Mononuclear cell (primary cell): ENCODE data around the gene CD1E. TPM values are rescaled to one million over a fixed set of nuclear protein-coding genes. Genes with fewer than 3 reads are reported as not detected.

Experiments
- H3K27me3 ChIP-seq: 2 replicates; pipeline ENCODE4 v1.6.0; 2011; ENCODE audit warnings: low read length, control low read depth; ENCODE audit not compliant: insufficient read depth
- H3K4me1 ChIP-seq: 2 replicates; pipeline ENCODE4 v1.5.1; 2011; ENCODE audit warnings: mild to moderate bottlenecking, low read length, control low read depth; ENCODE audit not compliant: insufficient read depth
- H3K4me3 ChIP-seq: 2 replicates; pipeline ENCODE4 v1.5.1; 2011; ENCODE audit warnings: mild to moderate bottlenecking, low read length, moderate library complexity
- H3K9me3 ChIP-seq: 2 replicates; pipeline ENCODE4 v1.5.1; 2011; ENCODE audit warnings: low read depth, mild to moderate bottlenecking, control low read depth, low read length
- total RNA-seq: library from RNA; depleted of rRNA; stranded (reverse); fragments of >200 nt; gene quantifications from one replicate; pipeline ENCODE4 v1.2.3, GENCODE V29; 2012

The CD1E gene
- 0.52 TPM for total RNA-seq

GRCh38 chr1:158353303-158354075 is at the start of gene CD1E:
CD1E (plus strand) TSS chr1:158353894; CDS start chr1:158353989, 95 bp downstream.
- H3K4me3 ChIP-seq: no peak within 1 kb of the TSS
- peaks cover 10% of the 10 kb centered on the region for H3K4me1 ChIP-seq
- no peaks in the 10 kb centered on the region for H3K9me3 ChIP-seq
- no peaks in the 10 kb centered on the region for H3K27me3 ChIP-seq

- Histone ChIP-seq H3K9me3 (no peaks in the 10 kb centered on the region), H3K4me1 (no peaks in the 10 kb centered on the region), H3K27me3 (no peaks in the 10 kb centered on the region), H3K4me3 (no peak overlapping the region)
These were observed 43.1 kb upstream of the CD1E start for GRCh38 chr1:158310623-158311022.

- no peak overlapping the region for H3K4me3 ChIP-seq
- H3K9me3 ChIP-seq: no peaks in the 10 kb centered on the region
- H3K4me1 ChIP-seq: no peaks in the 10 kb centered on the region
- no peaks in the 10 kb centered on the region for H3K27me3 ChIP-seq
These were observed 42.6 kb upstream of the CD1E start for GRCh38 chr1:158311066-158311465.

- H3K27me3 ChIP-seq: peaks cover 3% of the 10 kb centered on the region
- H3K4me1 ChIP-seq: peaks cover 21% of the 10 kb centered on the region
- H3K4me3 ChIP-seq: no peak overlapping the region
- no peaks in the 10 kb centered on the region for H3K9me3 ChIP-seq
These were observed 29.8 kb upstream of the CD1E start for GRCh38 chr1:158323866-158324265.

GRCh38 chr1:158324395-158324794 is 29.3 kb upstream of the CD1E start:
- Histone ChIP-seq H3K27me3 (peaks cover 3% of the 10 kb centered on the region), H3K4me1 (peaks cover 26% of the 10 kb centered on the region), H3K4me3 (no peak overlapping the region), H3K9me3 (no peaks in the 10 kb centered on the region)

- H3K9me3 ChIP-seq: no peaks in the 10 kb centered on the region
- no peaks in the 10 kb centered on the region for H3K27me3 ChIP-seq
- peaks cover 40% of the 10 kb centered on the region for H3K4me1 ChIP-seq
- no peak overlapping the region for H3K4me3 ChIP-seq
These were observed 26.2 kb upstream of the CD1E start for GRCh38 chr1:158327481-158327880.

GRCh38 chr1:158328426-158328825 is 25.3 kb upstream of the CD1E start:
- H3K27me3 ChIP-seq: no peaks in the 10 kb centered on the region
- peaks cover 46% of the 10 kb centered on the region for H3K4me1 ChIP-seq
- no peaks in the 10 kb centered on the region for H3K9me3 ChIP-seq
- no peak overlapping the region for H3K4me3 ChIP-seq

- Histone ChIP-seq H3K4me1 (peaks cover 45% of the 10 kb centered on the region), H3K9me3 (no peaks in the 10 kb centered on the region), H3K27me3 (no peaks in the 10 kb centered on the region), H3K4me3 (no peak overlapping the region)
These were observed 24.4 kb upstream of the CD1E start for GRCh38 chr1:158329300-158329699.

GRCh38 chr1:158329733-158330132 is 24.0 kb upstream of the CD1E start:
- Histone ChIP-seq H3K4me1 (peaks cover 45% of the 10 kb centered on the region), H3K9me3 (no peaks in the 10 kb centered on the region), H3K4me3 (no peak overlapping the region), H3K27me3 (no peaks in the 10 kb centered on the region)

GRCh38 chr1:158330391-158331105 is 23.1 kb upstream of the CD1E start:
- Histone ChIP-seq H3K27me3 (no peaks in the 10 kb centered on the region), H3K4me3 (no peak overlapping the region), H3K4me1 (peaks cover 45% of the 10 kb centered on the region), H3K9me3 (no peaks in the 10 kb centered on the region)

GRCh38 chr1:158331106-158331425 is 22.6 kb upstream of the CD1E start:
- Histone ChIP-seq H3K9me3 (no peaks in the 10 kb centered on the region), H3K4me1 (peaks cover 45% of the 10 kb centered on the region), H3K27me3 (no peaks in the 10 kb centered on the region)

GRCh38 chr1:158331481-158332150 is 22.1 kb upstream of the CD1E start, which contains the start of gene CD1B:
CD1B (minus strand) TSS chr1:158331531; CDS start chr1:158331423, 108 bp downstream.
- H3K9me3 ChIP-seq: no peaks in the 10 kb centered on the region
- peaks cover 45% of the 10 kb centered on the region for H3K4me1 ChIP-seq
- H3K4me3 ChIP-seq: no peak within 1 kb of the TSS
- H3K27me3 ChIP-seq: no peaks in the 10 kb centered on the region

More at GRCh38 chr1:158331106-158331425, 22.6 kb upstream of the CD1E start:
- no peak overlapping the region for H3K4me3 ChIP-seq

- Histone ChIP-seq H3K4me1 (peaks cover 32% of the 10 kb centered on the region), H3K27me3 (no peaks in the 10 kb centered on the region), H3K4me3 (no peak overlapping the region), H3K9me3 (no peaks in the 10 kb centered on the region)
These were observed 20.1 kb upstream of the CD1E start for GRCh38 chr1:158333405-158334155.

- peaks cover 21% of the 10 kb centered on the region for H3K4me1 ChIP-seq
- H3K27me3 ChIP-seq: no peaks in the 10 kb centered on the region
- no peaks in the 10 kb centered on the region for H3K9me3 ChIP-seq
- no peak overlapping the region for H3K4me3 ChIP-seq
These were observed 19.0 kb upstream of the CD1E start for GRCh38 chr1:158334526-158335212.
